ENCODE results near the gene PLCB3. TPM values are rescaled to one million over a fixed set of nuclear protein-coding genes. Genes with fewer than 3 reads are reported as not detected.

Gene PLCB3
- total and polyA plus RNA-seq, 2 of the 13 experiments (the other 11 are each of a cell fraction or from before 2014, with no cell fraction given), result 7.5 to 13.8 TPM

DNA sequence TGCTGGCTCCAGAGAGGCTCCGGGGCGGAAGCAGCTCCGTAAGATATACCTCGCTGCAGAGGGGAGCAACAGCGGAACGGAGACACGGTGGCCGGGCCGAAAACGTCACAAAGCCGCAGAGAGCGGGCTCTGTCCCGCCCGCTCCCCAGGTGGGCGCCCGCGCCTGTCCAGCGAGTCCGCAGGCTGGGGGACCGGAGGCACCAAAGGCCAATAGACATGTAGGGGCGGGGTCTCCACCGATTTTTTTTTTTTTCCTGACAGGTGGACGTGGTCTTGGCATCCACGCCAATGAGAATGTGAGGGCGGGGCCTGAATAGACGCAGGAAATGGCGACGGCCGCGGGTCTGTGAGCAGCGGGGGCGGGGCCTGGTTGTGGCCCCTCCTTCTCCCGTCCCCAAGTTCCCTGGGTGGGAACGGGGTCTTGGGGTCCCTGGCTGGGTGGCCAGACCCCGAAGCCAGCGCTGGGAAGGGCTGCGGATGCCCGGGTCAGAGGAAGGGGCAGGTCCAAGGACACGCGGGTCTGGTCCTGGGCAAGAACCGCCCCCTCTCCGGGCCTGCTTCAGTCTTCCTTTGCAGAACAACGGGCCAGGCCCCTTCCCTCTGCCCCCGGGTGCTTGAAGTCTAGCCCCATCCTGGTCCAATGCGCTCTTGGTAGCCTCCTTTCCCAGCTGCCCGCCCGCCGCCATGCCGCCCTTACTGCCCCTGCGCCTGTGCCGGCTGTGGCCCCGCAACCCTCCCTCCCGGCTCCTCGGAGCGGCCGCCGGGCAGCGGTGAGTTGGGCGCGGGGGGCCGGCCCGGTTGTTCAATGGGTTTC is 21.0 kb upstream of the PLCB3 start, which contains the start of gene DNAJC4 (continued):
- TF ChIP-seq, protein P1, sequence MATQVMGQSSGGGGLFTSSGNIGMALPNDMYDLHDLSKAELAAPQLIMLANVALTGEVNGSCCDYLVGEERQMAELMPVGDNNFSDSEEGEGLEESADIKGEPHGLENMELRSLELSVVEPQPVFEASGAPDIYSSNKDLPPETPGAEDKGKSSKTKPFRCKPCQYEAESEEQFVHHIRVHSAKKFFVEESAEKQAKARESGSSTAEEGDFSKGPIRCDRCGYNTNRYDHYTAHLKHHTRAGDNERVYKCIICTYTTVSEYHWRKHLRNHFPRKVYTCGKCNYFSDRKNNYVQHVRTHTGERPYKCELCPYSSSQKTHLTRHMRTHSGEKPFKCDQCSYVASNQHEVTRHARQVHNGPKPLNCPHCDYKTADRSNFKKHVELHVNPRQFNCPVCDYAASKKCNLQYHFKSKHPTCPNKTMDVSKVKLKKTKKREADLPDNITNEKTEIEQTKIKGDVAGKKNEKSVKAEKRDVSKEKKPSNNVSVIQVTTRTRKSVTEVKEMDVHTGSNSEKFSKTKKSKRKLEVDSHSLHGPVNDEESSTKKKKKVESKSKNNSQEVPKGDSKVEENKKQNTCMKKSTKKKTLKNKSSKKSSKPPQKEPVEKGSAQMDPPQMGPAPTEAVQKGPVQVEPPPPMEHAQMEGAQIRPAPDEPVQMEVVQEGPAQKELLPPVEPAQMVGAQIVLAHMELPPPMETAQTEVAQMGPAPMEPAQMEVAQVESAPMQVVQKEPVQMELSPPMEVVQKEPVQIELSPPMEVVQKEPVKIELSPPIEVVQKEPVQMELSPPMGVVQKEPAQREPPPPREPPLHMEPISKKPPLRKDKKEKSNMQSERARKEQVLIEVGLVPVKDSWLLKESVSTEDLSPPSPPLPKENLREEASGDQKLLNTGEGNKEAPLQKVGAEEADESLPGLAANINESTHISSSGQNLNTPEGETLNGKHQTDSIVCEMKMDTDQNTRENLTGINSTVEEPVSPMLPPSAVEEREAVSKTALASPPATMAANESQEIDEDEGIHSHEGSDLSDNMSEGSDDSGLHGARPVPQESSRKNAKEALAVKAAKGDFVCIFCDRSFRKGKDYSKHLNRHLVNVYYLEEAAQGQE (IDR thresholded peaks at IDR 0.05; ENCODE audit: borderline replicate concordance in 1 of 2, low read depth in 1 of 2, low read length in 2 of 2), result no peak
- TF ChIP-seq ZNF576 (CRISPR knock-in tag; IDR thresholded peaks at IDR 0.05), result no peak
- 0 out of 2 replicates have a peak, but pooled peaks have one; percentile 42 for TF ChIP-seq ZNF414 (CRISPR knock-in tag; IDR thresholded peaks at IDR 0.05)
- TF ChIP-seq CERS6 (CRISPR knock-in tag; IDR thresholded peaks at IDR 0.05), result no peak
- peak; percentile 82 for TF ChIP-seq ZNF564 (CRISPR knock-in tag; IDR thresholded peaks at IDR 0.05)
- peak; percentile 74; the same call in 1 of the 2 replicates for TF ChIP-seq SIN3A (IDR thresholded peaks at IDR 0.05; ENCODE audit: borderline replicate concordance, low read depth, low read length)
- TF ChIP-seq NFIC (IDR thresholded peaks at IDR 0.05; ENCODE audit: low read length), result no peak
- no peak for TF ChIP-seq RAD21 (CRISPR knock-in tag; IDR thresholded peaks at IDR 0.05)
- TF ChIP-seq, protein P2, sequence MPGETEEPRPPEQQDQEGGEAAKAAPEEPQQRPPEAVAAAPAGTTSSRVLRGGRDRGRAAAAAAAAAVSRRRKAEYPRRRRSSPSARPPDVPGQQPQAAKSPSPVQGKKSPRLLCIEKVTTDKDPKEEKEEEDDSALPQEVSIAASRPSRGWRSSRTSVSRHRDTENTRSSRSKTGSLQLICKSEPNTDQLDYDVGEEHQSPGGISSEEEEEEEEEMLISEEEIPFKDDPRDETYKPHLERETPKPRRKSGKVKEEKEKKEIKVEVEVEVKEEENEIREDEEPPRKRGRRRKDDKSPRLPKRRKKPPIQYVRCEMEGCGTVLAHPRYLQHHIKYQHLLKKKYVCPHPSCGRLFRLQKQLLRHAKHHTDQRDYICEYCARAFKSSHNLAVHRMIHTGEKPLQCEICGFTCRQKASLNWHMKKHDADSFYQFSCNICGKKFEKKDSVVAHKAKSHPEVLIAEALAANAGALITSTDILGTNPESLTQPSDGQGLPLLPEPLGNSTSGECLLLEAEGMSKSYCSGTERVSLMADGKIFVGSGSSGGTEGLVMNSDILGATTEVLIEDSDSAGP (CRISPR knock-in tag; IDR thresholded peaks at IDR 0.05; ENCODE audit: borderline replicate concordance), result peak; percentile 51; the same call in 1 of the 2 replicates
- peak; percentile 23; the same call in 1 of the 2 replicates for TF ChIP-seq ISL2 (CRISPR knock-in tag; IDR thresholded peaks at IDR 0.05)
- TF ChIP-seq MYNN (CRISPR knock-in tag; IDR thresholded peaks at IDR 0.05; ENCODE audit: low read depth), result no peak
- no peak for TF ChIP-seq ATF4 (CRISPR knock-in tag; IDR thresholded peaks at IDR 0.05)
- TF ChIP-seq MAFK (conservative IDR thresholded peaks at IDR 0.05 in 1 of 2, IDR thresholded peaks at IDR 0.05 in 1 of 2; ENCODE audit: low read length in 2 of 2), result no peak
- peak; percentile 24; the same call in 1 of the 2 replicates for TF ChIP-seq ZNF747 (CRISPR knock-in tag; IDR thresholded peaks at IDR 0.05; ENCODE audit: borderline replicate concordance)
- no peak; the same call in 1 of the 2 replicates for TF ChIP-seq HBP1 (CRISPR knock-in tag; IDR thresholded peaks at IDR 0.05; ENCODE audit: low read depth)
- peak; percentile 64 for TF ChIP-seq CREM (IDR thresholded peaks at IDR 0.05)
- TF ChIP-seq CREM (CRISPR knock-in tag; IDR thresholded peaks at IDR 0.05), result no peak
- peak; percentile 63; the same call in 1 of the 2 replicates for TF ChIP-seq KAT7 (CRISPR knock-in tag; IDR thresholded peaks at IDR 0.05; ENCODE audit: borderline replicate concordance)
